Mucosa of gallbladder (tissue), 1 donor: ENCODE results near the gene SPATC1L. TPM values are rescaled to one million over a fixed set of nuclear protein-coding genes. Genes with fewer than 3 reads are reported as not detected.
A peak's percentile ranks its signal among the peaks of the same experiment; 100 is the strongest.
"Not testable (repeated sequence)": the region's sequence is repeated elsewhere in the genome, so short reads cannot be mapped to it uniquely, and the experiment has no call there.

ENCODE experiments used
- DNase-seq: peaks from one replicate; pipeline ENCODE4 v3.0.0-alpha.2; 2020; ENCODE audit warnings: low spot score
- total RNA-seq: library from RNA; stranded (reverse); gene quantifications from one replicate; pipeline ENCODE4 v1.2.1, GENCODE V29; 2021
- donor health status: DM: no; HTN: no; CAD: no.

Gene SPATC1L
- total RNA-seq: 6.9 TPM

- peak; percentile 60 for DNase-seq
Observed at GRCh38 chr21:46183910-46184624, at the start of gene SPATC1L. Gene SPATC1L (minus strand): TSS chr21:46184459. CDS start chr21:46182816, 1,643 bp downstream.

DNA sequence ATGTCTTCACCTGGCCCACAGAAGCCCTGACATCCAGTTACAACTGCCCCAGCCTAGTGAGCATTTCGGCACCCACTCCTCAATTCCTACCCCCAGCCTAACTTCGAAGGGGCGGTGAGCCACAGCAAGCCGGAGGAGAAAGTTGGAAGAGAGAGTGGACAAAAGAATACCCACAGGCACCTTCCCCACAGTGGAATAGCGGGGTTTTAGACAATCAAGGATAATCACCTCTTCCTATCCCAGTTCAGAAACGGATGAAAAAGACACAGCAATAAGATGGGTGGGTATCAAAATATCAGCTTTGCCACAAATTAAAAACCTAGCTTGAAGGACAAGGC, 45.6 kb upstream of the SPATC1L start:
- DNase-seq: no peak

DNA sequence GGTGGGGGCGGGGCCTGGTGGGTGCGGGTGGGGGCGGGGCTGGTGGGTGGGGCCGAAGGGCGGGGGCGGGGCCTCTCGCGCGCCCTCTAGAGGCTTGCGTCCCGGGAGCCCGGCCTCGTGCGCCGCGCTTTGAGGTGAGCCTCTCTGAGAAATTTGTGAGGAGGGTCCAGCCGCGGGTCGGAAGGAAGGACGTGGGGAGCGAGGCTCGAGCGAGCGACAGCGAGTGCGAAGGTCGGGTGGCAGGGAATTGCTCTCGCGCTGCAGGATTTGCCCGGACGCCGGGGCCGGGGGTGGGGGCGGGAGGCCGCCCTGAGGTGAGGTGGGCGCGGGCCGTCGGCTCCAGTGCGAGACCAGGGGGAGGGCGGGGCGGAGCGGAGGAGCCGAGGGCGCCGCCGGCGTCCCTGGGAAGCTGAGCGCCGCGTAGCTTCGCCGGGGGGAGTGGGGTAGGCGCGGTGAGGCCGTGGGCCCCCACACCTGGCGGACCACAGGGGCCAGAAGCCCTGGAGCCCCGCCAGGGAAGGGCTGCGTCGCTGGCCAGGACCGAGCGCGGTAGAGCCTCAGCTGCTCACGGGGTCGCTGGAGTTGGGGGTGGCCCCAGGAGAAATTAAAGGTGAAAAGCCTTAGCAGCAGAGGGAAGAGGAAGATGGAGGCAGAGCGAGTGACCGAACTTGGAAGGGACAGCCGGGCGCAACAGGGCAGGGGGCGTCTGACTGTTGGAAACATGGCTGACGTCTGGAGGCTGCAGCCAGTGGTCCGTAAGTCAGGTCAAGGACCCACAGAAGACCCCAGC, 45.1 kb upstream of the SPATC1L start:
- DNase-seq: no peak

DNA sequence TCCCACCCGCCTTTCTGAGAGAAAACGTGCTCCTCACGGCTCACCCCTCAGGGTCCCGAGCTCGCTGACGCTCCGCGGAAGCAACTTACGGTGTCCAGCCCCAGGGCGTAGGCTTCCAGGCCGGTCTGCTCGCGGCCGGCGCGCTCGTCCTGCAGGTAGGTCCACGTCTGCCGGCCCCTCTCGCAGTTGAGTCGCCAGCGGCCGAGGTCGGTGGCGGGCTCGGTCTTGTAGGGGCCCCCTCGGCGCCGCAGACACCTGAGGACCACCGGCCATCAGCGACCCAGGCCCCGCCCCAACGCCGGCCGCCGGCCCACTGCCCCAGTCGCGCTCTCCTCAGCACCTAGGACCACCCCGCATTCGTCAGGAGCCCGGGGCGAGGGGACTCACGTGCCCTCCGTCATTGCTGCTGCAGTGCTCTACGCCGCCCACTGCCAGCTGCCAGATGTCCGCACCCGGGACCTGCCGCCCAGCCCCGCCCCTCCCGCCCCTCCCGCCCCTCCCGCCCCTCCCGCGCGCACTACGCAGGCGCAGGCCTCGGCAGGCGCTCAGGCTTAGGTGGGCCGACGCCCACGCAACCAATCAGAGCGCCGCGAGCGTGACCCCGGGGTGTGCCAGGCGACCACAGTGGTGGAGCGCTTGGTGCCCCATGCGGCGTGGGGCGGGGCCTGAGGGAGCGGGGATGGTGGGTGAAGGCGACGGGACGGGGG, 44.2 kb upstream of the SPATC1L start, which contains the start of gene LSS:
Gene LSS (minus strand): TSS at position 430 of the 707 bp plus-strand sequence. CDS start 29 bp downstream, at position 401.
- DNase-seq: peak; percentile 98

GRCh38 chr21:46227811-46228344, 43.6 kb upstream of the SPATC1L start:
- DNase-seq: no peak

DNA sequence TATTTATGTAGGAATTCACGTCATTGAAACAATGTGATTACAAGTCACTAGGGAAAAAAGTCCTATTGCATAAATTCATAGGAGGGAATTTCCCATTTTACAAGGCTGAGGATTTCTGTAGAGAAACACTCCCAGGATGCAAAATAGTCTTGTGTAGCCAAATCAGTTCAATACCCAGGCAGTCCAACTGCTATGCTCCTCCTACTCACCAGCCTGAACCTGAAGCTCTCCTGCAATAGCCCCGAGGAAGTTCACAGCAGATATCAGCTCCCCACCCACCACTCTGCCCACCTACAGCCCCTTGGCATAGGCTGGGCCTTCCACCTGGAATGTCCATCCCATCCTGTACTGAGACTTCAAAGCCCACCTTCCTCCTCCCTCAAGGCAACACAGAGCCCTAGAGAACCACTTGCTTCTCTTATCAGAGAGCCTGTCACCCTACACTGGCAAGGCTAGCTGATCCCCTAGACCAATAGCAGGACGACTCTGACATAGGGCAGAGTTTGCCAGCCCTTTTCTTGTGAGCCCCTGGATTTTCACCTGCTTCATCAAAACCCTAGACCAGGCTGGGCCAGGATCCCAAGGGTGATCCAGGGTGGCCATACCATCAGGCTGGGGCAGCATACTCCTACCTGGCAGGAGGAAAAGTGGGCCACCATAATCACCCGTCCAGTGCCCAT, 42.8 kb upstream of the SPATC1L start:
- DNase-seq: no peak

DNA sequence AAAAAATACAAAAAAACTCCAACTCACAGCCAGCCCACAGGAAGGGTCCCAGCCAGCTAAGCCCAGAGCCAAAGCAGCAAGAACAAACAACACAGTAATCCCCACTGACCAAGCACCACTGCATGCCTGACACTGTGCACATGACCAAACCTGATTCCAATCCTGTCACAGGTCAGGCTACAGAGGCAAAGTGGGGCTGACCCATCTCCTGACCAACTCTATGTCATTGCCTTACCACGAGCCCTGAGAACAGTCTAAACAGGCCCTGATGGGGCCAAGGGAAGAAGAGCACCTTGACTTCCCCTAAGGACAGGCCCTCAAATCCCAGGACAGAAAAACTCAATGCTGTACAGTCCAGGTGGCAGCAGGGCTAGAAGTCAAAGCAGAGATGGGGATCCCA, 41.9 kb upstream of the SPATC1L start:
- DNase-seq: no peak

DNA sequence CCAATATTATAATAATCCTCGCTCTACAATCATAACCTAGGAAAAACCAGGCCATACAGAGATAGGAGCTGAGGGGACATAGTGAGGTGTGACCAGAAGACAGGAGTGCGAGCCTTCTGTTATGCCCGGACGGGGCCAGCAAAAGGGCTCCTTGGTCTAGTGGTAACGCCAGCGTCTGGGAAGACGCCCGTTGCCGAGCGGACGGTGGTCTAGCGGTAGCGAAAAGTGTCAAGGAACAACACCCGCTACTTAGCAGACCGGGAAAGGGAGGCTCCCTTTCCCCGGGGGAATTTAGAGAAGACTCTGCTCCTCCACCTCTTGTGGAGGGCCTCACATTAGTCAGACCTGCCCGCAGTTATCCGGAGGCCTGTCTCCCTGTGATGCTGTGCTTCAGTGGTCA, 39.4 kb upstream of the SPATC1L start:
- DNase-seq: not testable (repeated sequence)

- no peak for DNase-seq
Observed at GRCh38 chr21:46223217-46223616, 39.0 kb upstream of the SPATC1L start.

GRCh38 chr21:46222436-46223116, 38.3 kb upstream of the SPATC1L start:
- DNase-seq: no peak

- no peak for DNase-seq
Observed at GRCh38 chr21:46221664-46222435, 37.6 kb upstream of the SPATC1L start.

DNA sequence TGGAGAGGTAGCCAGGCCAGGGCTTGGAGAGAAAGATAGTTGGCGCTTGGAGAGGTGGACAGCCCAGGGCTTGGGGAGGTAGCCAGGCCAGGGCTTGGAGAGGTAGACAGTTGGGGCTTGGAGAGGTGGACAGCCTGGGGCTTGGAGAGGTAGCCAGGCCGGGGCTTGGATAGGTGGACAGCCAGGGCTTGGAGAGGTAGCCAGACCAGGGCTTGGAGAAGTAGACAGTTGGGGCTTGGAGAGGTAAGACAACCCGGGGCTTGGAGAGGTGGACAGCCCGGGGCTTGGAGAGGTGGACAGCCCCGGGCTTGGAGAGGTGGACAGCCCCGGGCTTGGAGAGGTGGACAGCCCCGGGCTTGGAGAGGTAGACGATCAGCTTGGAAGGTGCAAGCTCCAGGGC, 36.6 kb upstream of the SPATC1L start:
- no peak for DNase-seq

DNA sequence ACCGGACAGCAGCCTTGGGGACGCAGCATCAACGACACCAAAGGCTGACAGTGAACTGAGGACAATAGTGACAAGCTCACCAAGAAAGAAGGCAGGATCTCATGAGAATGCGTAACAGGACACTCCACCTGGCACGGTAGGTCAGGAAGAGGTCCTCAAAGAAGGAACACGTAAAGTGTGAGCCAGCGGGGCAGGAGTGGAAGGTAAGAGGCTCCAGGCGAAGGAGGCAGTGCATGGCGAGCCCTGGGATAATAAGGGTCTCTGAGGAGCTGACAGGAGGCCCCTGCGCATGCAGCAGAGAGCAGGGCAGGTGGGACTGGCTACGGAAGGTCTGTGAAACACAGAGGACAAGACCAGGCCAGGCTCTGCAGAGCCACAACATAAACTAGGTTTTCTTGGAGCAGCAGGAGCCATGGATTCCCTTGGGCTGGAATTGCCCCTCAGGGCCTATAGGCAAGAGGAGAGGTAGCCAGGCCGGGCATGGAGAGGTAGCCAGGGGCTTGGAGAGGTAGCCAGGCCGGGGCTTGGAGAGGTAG, 36.1 kb upstream of the SPATC1L start:
- no peak for DNase-seq

DNA sequence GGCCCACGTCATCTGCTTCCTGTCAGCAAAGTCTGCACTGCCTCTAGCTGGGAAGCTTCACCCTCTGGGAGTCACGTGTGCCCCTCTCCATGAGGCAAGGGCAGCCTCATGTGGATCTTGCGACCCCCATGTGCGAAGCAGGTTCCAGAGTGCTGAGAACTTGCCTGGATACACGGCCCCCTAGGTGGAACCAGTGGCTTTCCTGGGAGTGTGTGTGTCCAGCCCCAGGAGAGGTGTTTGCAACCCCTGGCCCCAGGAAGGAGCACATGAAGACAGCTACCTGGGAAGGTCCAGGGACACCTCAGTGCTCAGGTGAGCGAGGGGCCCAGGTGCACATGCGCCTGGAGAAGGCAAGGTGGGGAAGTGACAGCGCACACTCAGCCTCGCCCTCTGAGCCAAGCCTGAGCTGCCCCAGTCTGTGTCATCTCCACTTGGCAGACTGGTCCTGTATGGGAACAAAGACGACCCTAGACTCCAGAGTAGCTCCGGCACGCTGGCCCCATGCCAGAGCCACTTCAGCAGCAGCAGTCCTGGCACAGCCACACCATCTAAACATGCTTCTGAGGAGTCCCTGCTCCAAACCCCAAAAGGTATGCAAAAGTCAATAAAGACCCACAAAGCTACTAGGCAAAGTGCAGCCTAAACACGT, 35.5 kb upstream of the SPATC1L start:
- DNase-seq: no peak

- no peak for DNase-seq
Observed at GRCh38 chr21:46218906-46219590, 34.8 kb upstream of the SPATC1L start.

- DNase-seq: no peak
Observed at GRCh38 chr21:46217511-46218196, 33.4 kb upstream of the SPATC1L start.

- DNase-seq: no peak
Observed at GRCh38 chr21:46216132-46216747, 32.0 kb upstream of the SPATC1L start.
